GM15510 (cell line): Measurements from ENCODE around the gene EVC2.

Source experiments
- POLR2A ChIP-seq: IDR thresholded peaks from 3 replicates; pipeline ENCODE4 v1.6.1; 2011; ENCODE audit warnings: borderline replicate concordance; ENCODE audit not compliant: insufficient read length; ENCODE audit errors: extremely low read depth

EVC2 gene

DNA sequence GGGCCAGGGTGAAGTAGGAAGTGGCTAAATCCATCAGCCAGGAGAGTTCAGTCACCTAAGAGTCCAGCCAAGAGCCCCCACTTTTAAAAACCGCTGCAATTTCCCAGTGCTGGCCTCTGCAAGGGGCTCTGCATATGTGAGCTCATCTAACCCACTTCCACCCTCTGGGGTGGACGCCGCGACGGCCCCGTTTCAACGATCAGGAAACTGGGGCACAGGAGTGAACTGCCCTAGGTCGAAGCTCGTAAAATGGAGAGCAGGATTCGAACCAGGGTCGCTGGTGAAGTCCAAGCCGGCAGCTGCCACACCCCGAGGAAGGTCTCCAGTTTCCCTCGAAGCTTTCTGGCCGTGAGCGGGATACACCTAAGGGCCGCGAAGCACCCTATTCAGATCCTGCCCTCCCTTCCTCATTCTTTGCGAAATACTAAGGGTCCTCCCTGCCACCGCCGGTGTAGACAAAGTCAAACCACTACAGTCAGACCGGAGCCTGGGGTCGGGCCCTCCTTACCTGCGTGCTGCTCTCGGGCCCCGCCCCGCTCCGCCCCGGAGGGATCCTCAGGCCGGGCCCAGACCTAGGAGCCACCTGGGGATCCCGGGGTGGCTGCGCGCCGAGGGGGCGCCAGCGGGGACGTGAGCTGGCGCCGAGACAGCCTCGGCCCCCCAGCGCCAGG is 446 bp downstream of the EVC2 start:
- no peak for TF ChIP-seq POLR2A

DNA sequence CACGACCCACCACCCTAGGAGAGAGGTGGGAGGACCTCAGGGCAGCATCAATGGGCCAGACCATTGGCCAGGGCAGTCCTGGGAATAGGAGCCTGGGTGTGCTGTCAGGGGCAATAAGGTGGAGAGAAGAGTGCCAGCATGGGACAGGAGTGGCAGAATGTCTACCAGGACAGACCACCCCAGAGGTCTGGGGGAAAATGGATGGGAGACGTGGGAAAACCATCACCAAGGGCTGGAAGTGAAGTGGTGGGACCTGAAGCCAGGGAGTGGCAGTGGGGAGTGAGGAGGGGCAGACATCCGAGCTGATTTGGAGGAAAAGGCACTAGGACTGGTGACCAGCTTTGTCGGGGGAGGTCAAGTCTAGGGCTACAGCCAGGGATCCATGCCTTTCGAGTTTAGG is 993 bp downstream of the EVC2 start:
- no peak for TF ChIP-seq POLR2A

DNA sequence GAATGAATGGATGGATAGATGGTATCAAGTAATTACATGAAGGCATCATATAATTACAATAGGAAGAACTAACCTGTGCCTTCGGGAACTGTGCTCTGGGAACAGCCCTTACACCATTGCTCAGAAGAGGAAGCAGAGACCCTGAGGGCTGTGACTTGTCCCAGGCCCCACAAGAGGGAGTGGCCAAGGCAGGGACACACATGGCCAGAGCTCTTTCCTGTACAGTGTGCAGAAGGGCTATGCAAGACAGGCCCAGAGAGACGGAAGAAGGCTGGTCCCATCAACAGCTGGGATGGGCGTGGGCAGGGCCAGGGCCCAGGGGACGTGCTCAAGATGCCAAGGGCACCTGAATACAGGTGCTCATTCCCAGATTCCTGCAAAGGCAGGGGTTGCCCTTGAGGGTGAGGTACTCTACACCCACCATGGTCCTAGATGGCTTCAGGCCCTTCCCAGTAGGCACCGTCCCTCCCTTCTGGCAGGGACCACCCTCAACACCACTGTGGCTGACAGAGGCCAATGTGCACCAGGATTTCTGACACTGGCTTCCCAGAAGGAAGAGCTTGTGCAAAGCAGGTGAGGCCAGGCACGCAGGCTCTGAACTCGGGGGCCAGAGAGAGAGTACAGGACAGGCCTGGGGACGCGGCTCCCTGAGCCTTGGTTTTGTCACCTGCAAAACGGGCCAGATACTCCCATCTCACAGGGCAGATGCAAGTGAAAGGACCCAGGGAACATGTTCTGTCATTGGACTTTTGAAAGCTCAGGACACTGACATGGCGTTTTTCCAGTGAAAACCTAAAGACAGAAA is 1.7 kb downstream of the EVC2 start:
- no peak for TF ChIP-seq POLR2A

DNA sequence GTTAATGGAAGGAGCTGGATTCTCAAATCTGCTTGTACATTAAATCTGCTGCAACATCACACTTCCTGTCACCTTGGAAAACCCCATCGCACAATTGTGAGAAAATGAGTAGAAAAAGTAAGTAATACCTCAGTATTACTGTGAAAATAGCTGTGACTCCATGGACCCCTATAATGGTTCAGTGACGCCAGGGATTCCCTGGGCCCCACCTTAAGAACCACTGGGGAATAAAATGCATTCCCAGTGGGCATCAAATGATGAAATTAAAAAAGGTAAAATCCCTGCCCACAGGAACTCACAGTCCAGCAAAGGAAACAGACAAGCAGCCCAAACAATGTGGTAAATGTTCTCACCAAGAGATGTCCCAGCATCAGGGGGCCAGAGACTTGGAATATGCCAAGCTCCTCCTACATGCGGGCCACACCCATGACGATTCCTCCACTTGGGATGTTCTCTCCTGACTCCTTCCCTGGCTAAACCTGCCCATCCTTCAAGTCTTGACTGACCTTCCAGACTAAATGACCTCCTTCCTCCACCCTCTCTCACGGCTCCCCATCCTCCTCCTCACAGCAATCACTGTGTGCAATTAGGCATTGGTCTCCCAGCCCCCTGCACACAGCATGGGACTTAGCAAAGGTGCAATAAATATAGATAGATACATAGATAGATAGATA is 2.6 kb downstream of the EVC2 start:
- no peak for TF ChIP-seq POLR2A

DNA sequence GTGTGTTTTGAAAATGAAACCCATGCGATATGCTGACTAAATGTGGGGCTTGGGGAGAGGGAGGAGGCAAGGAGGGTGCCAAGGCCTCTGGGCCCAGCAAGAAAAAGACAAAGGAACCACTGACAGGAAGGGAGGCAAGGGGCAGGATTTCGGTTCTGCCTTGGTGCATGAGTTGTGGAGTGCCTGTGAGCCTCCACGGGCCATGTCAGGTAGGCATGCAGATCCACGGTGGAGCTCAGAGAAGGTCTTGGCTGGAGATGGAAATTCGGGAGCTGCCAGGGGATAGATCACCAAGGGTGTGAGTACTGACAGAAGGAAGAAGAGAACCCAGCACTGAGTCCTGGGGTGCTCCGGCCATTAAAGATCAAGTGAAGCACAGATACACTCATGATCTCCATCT is 4.1 kb downstream of the EVC2 start:
- no peak for TF ChIP-seq POLR2A

DNA sequence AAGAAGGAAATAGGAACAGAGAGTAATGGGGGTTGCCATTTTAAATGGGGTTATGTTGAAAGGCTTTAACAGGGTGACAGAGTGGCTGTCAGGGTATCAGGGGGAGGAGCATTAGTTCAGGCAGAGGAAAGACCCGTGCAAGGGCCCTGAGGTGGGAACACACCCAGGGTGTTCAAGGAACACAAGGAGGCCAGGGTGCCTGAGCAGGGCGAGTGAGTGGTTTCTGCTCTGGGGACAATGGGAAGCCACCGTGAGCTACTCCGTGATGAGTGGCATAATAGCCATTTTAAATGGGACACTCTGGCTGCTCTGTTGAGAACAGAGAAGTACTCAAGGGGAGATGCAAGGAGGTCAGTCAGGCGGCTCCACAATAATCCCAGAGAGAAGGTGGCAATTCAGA is 4.5 kb downstream of the EVC2 start:
- no peak for TF ChIP-seq POLR2A

DNA sequence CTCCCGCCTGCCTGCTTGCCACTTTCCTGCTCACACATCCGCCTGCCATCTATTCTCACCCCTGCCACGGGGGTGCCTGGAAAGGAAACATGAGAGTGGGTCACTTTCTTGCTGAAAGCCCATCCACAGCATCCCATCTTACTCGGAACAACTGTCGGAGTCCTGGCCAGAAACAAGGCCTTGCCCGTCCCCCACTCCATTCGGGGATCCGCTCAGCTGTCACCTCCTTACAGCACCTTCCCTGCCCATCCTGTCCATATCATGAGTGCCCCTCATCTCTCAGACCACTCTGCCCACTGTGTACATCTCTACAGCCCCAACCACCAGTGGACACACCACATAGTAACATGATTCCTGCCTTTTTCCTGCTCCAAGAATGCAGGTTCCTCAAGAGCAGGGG is 6.4 kb downstream of the EVC2 start:
- TF ChIP-seq POLR2A, result no peak

DNA sequence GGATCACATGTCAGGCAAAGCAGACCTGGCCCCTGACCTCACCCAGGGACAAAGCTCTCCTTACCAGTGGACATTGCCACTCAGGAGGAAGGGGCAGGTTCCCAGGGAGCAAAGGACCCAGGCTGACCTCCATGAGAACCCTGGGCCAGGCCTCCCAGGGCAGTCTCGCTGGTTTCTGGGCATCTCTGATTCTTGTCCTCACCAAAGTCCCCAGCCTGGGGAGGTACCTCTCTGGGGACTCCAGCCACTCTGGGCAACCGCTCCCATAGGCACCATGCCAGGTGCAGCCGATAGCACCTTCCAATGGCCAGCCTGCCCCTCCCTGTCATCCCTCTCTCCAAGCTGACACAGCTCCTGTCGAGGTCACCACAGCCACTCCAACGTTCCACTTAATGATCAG is 7.9 kb downstream of the EVC2 start:
- no peak for TF ChIP-seq POLR2A

DNA sequence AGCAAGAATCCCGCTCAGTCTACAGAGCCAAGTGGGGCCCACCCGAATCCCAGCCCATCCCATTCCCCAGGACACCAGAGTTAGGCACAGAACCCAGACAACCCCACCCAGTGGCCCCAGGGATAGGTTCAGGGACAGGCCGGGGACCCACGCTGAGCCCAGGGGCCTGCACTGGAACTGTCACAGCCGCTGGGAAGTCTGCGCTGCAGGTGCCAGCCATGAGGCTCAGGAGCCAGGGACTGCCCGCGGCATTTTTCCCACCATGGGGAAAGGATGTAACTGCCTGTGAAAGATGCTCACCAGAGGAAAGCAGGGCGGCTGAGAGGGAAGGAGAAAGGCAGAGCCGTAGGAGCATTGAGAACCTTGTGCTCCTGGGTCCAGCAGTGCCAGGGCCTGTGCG is 12.0 kb downstream of the EVC2 start:
- TF ChIP-seq POLR2A, result no peak

DNA sequence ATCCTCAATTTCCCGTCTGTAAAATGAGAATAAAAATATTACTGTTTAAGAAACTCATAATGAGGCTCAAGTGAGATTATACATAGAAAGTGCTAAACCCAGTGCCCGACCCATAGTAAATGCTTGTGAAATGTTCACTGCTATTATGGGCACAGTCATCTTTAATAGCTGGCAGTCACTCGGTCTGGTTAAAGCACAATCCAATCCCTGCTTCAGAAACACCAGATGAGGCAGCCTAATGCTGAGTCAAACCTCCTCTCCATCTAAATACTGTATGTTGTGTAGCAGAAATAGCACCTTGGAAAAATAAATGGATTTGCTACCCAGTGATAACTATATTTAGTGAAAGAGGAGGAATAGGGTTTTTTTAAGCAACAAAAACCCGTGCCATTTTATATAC is 14.5 kb downstream of the EVC2 start:
- TF ChIP-seq POLR2A, result no peak

DNA sequence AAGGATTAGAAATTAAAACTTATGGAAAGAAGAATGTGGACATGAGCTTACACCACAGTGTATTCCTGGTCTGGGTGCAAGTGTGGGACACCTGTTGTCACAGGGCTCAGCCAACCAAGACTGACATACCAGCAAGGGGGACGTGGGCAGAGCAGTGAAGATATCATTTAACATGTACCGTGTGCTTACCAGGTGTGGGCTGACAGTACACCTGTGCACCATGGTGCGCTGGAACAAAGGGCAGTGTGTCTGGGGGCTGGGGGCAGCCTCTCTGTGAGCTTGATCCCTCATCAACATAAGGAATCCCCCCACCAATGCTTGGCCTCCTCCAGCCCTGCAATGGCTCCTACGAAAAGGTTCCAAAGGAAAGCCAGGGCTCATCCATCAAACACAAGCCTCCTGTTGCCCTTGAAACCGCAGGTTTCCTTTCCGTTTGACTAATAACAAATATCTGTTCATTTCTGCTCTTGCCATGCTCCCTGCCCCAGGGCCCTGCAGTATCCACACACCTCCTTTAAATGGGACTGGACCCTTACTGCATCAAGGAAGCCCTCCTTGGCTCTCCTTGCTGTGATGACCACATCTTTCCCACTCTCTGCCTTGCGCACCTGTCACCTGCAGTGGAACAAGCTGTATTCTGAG is 16.7 kb downstream of the EVC2 start:
- TF ChIP-seq POLR2A, result no peak

DNA sequence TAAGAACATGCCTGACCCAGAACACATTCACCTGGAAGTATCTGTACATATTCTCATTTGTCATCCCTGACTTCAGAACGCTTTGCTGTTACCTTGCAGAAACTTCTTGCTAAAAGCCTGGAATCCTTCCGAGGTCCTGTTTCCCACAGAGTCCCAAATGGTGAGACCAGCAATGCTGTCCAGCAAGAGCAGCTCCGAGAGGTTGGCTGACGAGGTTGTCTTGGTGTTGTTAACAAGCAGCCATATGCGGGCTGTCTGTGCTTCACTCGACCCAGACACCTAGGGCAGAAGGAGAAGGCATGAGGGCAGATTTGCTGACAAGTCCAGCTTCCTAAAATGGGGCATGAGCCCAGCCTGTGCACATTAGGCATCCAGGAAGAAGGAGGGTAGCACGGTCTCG is 19.3 kb downstream of the EVC2 start:
- no peak for TF ChIP-seq POLR2A

DNA sequence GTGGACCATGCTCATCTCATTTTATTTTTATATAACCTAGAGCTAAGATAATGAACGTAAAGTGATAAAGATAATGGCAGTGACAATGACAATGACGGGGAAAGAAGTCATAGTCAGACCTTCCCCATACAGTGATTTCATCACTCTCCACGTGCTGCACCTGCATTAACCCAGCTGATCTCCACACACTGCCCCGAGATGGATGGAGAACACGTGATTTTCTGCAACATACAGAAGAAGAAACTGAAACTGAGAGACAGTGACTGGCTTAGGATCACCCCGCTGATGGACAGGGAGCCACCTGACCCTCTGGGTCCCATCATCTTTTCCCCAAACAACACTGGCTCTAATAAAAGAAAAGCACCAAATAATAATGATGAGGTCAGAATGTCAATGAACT is 22.0 kb downstream of the EVC2 start:
- no peak for TF ChIP-seq POLR2A

DNA sequence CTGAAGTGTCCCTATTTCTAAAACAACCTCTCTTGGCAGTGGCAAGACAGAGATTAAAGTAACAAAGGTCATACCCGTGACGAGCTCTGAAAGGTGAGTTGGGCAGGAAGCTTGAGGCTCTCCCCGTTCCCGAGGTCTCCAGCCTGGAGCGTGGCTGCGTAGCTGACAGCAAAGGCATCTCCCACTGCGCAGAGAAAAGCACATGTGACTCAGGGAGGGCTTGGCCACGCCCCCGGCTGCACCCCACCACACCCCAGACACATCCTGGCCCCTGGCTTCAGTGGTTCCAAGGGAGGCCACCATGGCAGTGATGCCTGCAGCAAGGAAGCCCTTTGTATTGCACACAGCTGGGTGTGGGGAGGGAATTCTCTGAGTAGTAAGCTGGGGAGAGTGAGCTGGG is 23.1 kb downstream of the EVC2 start:
- TF ChIP-seq POLR2A, result no peak

DNA sequence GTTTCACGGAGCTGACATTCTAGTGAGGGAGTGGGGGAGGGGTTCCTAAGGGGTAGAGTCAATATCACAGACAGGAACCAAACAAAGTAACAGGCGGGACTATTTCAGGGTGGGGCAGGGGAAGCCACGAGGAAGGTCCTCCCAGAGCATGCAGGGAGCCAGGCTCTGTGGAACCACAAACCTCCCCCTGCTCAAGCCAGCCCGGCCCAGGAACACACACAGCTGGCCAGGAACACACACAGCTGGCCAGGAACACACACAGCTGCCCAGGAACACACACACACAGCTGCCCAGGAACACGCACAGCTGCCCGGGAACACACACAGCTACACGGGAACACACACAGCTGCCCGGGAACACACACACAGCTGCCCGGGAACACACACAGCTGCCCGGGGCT is 24.8 kb downstream of the EVC2 start:
- no peak for TF ChIP-seq POLR2A
